ENCODE results near the gene SARDH. TPM values are rescaled to one million over a fixed set of nuclear protein-coding genes. Genes with fewer than 3 reads are reported as not detected.
"Not testable (repeated sequence)": the region's sequence is repeated elsewhere in the genome, so short reads cannot be mapped to it uniquely, and the experiment has no call there.

Gene SARDH
- total RNA-seq, 2 donors from 2014 or later: 0.88 to 1.4 TPM

GRCh38 chr9:133632806-133633680, 105.1 kb downstream of the SARDH start:
- ATAC-seq: no peak
- intact Hi-C loops (cut with DNase I): no loop called here
- no peak for DNase-seq

DNA sequence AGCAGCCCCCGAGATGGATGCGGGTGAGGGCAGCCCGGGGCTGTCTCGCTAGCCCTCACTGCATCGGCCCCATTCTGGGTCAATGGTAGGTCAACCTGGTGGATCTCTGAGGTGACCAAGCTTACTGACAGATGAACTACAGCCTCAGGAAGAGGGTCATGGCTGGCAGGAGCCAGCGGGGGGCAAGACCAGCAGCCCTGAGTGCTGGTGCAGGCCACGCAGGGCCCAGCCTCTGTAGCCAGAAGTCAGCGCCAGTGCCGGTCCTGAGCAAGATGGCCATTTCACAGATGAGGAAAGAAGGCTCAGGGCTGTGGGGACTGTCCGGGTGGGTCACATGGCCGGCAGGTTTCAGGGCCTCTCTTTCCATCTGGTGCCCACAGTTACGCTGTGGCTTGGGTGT, 107.0 kb downstream of the SARDH start:
- DNase-seq: no peak
- ATAC-seq: no peak
- intact Hi-C loops (cut with DNase I): no loop called here

DNA sequence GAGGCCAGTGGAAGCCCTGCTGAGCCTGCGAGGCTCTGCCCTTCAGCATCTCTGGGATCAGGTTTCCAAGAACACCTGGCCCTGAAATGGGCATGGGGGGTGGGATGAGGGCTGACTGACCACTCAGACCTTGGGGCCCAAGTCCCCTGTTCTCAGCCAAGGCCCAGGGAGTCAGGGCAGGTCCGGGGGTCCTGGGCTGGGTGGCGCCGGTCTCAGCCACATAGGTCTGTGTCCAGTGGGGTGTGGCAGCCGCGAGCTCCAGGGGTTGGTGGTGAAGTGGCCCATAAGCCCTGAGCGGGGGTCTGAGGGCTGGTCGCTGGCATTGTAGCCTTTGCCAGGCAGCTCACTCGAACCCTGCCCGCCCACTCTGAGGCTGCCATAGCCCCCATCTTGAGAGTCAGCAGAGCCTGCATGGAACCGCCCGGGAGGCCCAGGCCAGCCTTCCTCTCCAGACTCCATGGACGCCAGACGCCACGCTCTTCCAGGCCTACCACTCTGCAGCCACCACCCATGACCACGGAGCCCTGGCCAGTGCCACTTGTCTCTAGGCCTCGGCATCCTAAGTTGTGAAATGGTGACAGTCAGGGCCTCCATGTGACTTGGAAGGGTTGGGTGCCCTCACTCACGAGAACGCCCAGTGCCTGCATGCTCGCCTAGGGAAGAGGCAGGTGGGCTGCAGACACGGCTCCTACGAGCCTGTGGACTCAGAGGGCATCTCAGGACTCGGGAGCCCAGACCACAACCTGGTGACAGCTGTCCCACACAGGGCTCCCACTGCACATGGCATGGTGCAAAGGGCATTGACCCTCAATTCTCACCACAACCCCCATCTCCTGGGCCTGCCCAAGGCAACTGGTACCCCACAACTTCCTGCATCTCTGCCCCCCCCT, 108.7 kb downstream of the SARDH start:
- intact Hi-C loops (cut with DNase I): no loop called here
- DNase-seq (no peak), ATAC-seq (no peak)

GRCh38 chr9:133628766-133629165, 109.4 kb downstream of the SARDH start:
- intact Hi-C loops (cut with DNase I): no loop called here
- no peak for ATAC-seq
- DNase-seq: no peak

DNA sequence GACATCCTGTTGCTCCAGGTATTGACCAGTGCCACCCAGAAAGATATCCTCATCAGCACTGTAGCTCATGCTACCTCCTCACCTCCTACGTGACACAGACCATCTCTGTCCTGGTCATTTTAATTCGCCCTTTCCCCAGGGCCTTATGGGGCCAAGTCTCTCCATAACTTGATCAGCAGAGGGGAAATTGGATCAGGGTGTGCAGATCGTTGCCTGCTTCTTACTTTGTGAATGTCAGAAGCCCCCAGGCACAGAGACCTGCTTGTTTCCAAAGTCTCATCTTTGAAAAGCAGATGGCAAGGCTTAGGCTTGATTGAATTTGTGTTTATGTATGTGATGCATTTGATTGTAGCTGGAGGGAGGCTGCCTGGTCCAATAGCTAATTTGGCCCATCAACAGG, 110.8 kb downstream of the SARDH start:
- DNase-seq: no peak
- no peak for ATAC-seq
- intact Hi-C loops (cut with DNase I): no loop called here

GRCh38 chr9:133626008-133626407, 112.1 kb downstream of the SARDH start:
- intact Hi-C loops (cut with DNase I); ATAC-seq; DNase-seq: not testable (repeated sequence)

- intact Hi-C loops (cut with DNase I): no loop called here
- ATAC-seq: no peak
Measured at GRCh38 chr9:133622555-133622954, 115.6 kb downstream of the SARDH start.

GRCh38 chr9:133621725-133622267, 116.4 kb downstream of the SARDH start:
- intact Hi-C loops (cut with DNase I): no loop called here
- ATAC-seq: no peak
- DNase-seq: no peak

More at GRCh38 chr9:133622555-133622954, 115.6 kb downstream of the SARDH start:
- DNase-seq: no peak

DNA sequence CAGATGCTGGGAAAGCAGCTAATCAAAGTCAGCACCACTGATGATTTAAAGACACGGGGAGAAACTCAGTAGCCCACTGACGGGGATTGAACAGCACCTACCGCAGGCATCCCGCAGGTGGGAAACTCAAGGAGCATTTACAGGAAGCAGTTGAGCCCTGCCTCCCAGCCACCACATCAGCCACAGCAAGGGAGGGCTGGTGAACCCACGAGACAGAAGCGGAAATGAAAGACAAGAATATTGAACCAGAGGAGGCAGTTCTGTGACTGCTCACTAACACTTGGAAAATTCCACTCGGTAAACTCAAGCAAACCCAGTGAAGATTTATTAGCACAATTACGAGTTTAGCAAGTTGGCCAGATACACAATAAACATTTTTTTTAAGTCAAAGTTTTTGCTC, 118.4 kb downstream of the SARDH start:
- intact Hi-C loops (cut with DNase I): no loop called here
- no peak for DNase-seq
- no peak for ATAC-seq

DNA sequence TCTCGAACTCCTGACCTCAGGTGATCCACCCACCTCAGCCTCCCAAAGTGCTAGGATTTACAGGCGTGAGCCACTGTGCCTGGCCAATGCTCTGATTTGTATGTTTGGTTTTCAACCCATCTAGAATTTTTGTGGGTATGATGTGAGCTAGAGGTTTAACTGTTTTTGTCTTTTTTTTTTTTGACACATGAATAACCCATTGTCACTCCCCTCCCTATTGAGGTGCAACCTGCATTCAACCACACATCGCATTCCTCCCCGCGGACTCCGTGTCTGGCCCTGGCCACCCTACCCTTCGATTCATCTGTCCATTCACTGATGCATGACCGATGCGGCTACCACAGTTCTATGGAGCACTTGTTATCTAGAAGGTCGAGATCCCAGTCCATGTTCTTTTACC, 119.4 kb downstream of the SARDH start:
- ATAC-seq (no peak), DNase-seq (no peak)
- intact Hi-C loops (cut with DNase I): no loop called here

DNA sequence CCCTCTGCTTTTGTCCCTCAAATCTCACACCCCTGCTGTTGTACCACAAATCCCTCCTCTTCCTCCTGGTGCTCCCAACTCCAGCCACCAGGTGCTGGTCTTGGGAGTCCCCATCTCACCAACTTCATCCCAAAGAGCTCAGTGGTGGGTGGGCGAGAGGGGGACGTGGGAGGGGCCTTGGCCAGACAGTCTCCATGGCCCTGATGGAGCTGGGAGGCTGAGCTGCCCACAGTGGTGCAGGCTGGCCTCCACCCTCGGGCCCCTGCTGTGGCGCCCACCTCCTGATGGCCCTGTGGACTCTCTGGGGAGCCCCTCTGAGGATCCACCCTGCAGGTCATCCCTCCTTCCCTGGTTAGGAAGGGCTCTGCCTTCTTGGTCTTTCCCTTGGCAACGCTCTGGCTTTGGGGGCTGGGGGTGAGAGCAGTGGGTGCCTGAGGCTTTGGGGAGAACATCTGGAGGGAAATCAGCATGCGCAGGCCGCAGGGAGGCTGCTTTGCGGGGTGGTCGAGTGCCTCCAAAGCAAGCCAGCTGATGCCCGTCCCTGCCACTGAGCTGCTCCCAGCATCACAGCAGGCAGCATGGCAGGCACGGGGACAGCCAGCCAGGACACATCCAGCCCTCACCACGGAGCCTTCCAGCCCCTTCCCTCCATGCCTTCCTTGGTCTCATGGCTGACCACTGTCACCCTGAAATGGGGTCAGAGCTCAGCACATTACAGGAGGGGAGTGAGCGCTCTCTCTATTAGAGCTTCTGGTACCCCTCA, 121.3 kb downstream of the SARDH start:
- ATAC-seq: no peak
- intact Hi-C loops (cut with DNase I): no loop called here
- DNase-seq: no peak

DNA sequence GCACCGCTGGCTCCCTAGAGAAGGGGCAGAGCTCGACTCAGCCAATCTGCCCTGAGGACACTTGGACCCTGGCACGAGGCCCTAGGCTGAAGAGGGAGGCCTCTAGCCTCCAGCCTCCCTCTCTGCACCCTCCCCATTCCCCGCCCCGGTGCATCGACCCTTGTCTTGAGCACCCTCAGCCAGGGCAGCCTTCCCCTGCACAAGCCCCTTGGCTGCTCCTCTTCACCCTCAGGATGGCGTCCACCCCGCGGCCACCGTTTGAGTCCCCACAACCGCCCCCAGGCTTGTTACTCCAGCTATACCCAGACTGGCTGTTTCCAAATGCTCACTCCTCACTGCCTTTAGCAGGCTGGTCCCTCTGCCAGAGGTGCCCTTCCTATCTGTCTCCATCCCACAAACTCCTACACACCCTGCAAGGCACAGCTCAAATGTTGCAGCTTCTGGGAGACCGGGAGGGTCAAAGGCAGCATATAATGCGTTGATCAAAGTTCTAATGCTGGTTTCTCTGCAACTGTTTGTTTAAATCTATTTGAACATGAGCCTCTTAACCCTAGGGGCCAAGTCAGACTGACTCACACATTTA, 122.5 kb downstream of the SARDH start:
- ATAC-seq (no peak), DNase-seq (no peak)
- intact Hi-C loops (cut with DNase I): no loop called here

DNA sequence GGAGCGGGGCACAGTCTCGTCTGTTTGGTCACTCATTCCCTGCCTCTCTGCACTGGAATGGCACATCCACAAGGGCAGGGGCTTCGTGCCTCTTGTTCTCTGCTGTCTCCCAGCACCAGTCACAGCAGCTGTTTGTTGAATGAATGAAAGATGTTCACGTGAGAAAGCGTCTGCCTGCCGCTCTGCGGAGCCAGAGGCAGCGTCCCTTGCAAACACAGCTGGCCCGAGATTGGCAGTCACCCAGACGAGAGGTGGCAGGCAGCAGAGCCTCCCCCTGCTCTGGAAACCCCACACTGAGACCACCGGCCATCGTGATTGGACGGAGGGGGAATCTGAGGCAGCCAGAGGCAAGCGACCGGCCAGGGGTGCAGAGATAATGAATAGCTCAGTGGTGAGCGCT, 123.0 kb downstream of the SARDH start:
- ATAC-seq: no peak
- intact Hi-C loops (cut with DNase I): no loop called here
- no peak for DNase-seq

- intact Hi-C loops (cut with DNase I): no loop called here
- DNase-seq: no peak
- no peak for ATAC-seq
Measured at GRCh38 chr9:133614678-133615077, 123.5 kb downstream of the SARDH start.

GRCh38 chr9:133614056-133614455, 124.1 kb downstream of the SARDH start:
- no peak for DNase-seq
- no peak for ATAC-seq
- intact Hi-C loops (cut with DNase I): no loop called here

Data from left cardiac atrium (tissue), 4 donors.